B cell (primary cell): Measurements from ENCODE around the gene SLC16A2. TPM values are rescaled to one million over a fixed set of nuclear protein-coding genes. Genes with fewer than 3 reads are reported as not detected.

Experiments
- ATAC-seq: fragments of 200-7000 bp; cut with Tn5 transposase; one replicate; pipeline ENCODE4 v1.10.0; 2021; ENCODE audit warnings: low read depth, mild to moderate bottlenecking, moderate number of reproducible peaks, moderate library complexity
- CTCF ChIA-PET: fragments of 350-600 bp; sonication (Branson Sonifier 250); formaldehyde crosslinking; loops from one replicate; lab custom pipeline; 2021; ENCODE audit warnings: antibody characterized with exemption, inconsistent platforms; lab: Charles Lee
- POLR2A ChIA-PET: fragments of 350-600 bp; sonication (Branson Sonifier 250); formaldehyde crosslinking; loops from one replicate; lab custom pipeline; 2021; ENCODE audit warnings: antibody characterized with exemption; lab: Charles Lee
- DNase-seq: peaks from one replicate; pipeline ENCODE4 v3.0.0; 2013
- H2AFZ ChIP-seq: 2 replicates; pipeline ENCODE4 v1.6.1; 2012; ENCODE audit warnings: mild to moderate bottlenecking, low read depth, low read length; ENCODE audit not compliant: insufficient read depth, poor library complexity, severe bottlenecking
- H3K27ac ChIP-seq, 2 donors: 1 replicate in 1 of 2; 2 replicates in 1 of 2; pipeline ENCODE4 v1.5.1; 2012 to 2013; ENCODE audit warnings: low read length in 2 of 2, mild to moderate bottlenecking in 2 of 2, moderate library complexity in 1 of 2
- H3K27me3 ChIP-seq, 4 experiments: fragments of 200-600 bp in 1 of 4; sonication (generic) in 1 of 4; replicated peaks in 1 of 4; 1 replicate in 2 of 4; 2 replicates in 2 of 4; pipeline versions ENCODE4 v1.6.1 to v1.7.0; 2013 to 2016; ENCODE audit warnings: low read length in 3 of 4, mild to moderate bottlenecking in 2 of 4, mixed read lengths in 1 of 4, moderate library complexity in 1 of 4; ENCODE audit not compliant: insufficient read depth in 4 of 4, control insufficient read depth in 3 of 4; ENCODE audit errors: control extremely low read depth in 1 of 4
- H3K36me3 ChIP-seq, 2 experiments: replicated peaks in 1 of 2; 1 replicate in 1 of 2; 2 replicates in 1 of 2; pipeline versions ENCODE4 v1.6.1 to v1.7.1; 2013; ENCODE audit warnings: low read length in 1 of 2; ENCODE audit not compliant: insufficient read depth in 2 of 2, control insufficient read depth in 1 of 2; ENCODE audit errors: control extremely low read depth in 1 of 2, extremely low read depth in 1 of 2
- H3K4me1 ChIP-seq, 2 donors: fragments of 200-600 bp in 1 of 2; sonication (generic) in 1 of 2; 1 replicate in 1 of 2; 2 replicates in 1 of 2; pipeline versions ENCODE4 v1.5.1 to v1.6.1; 2013 to 2017; ENCODE audit warnings: low read length in 2 of 2; ENCODE audit not compliant: control insufficient read depth in 2 of 2, insufficient read depth in 2 of 2
- H3K4me2 ChIP-seq: replicated peaks from 2 replicates; pipeline ENCODE3; 2012; ENCODE audit warnings: mild to moderate bottlenecking, low read depth, low read length; ENCODE audit not compliant: poor library complexity, severe bottlenecking
- H3K4me3 ChIP-seq, 5 experiments: fragments of 200-600 bp in 1 of 5; sonication (generic) in 1 of 5; 1 replicate in 3 of 5; 2 replicates in 2 of 5; pipeline versions ENCODE4 v1.5.1 to v1.7.0; 2011 to 2016; ENCODE audit warnings: low read length in 4 of 5, mild to moderate bottlenecking in 4 of 5, low read depth in 2 of 5, control low read depth in 1 of 5, moderate library complexity in 1 of 5; ENCODE audit not compliant: insufficient read depth in 1 of 5; ENCODE audit errors: control extremely low read depth in 1 of 5, extremely low read depth in 1 of 5
- H3K79me2 ChIP-seq: fragments of 200-600 bp; sonication (generic); one replicate; pipeline ENCODE4 v1.6.0; 2016; ENCODE audit warnings: low read length; ENCODE audit not compliant: control insufficient read depth, insufficient read depth
- H3K9ac ChIP-seq: fragments of 200-600 bp; sonication (generic); 2 replicates; pipeline ENCODE4 v1.6.1; 2017; ENCODE audit warnings: mild to moderate bottlenecking, low read length, moderate library complexity
- H3K9me3 ChIP-seq, 3 donors: one replicate each; pipeline versions ENCODE4 v1.6.1 to v1.7.1; 2013; ENCODE audit warnings: low read length in 2 of 3; ENCODE audit not compliant: control insufficient read depth in 2 of 3, insufficient read depth in 1 of 3; ENCODE audit errors: control extremely low read depth in 1 of 3
- H4K20me1 ChIP-seq: 2 replicates; pipeline ENCODE4 v1.6.0; 2012; ENCODE audit warnings: mild to moderate bottlenecking, low read length; ENCODE audit not compliant: insufficient read depth, control insufficient read depth, poor library complexity, severe bottlenecking
- H3K27ac Mint-ChIP-seq: one replicate; pipeline ENCODE4 v1.8.0; 2021; ENCODE audit warnings: mixed read lengths
- H3K27me3 Mint-ChIP-seq: one replicate; pipeline ENCODE4 v1.8.0; 2021; ENCODE audit warnings: mixed read lengths
- H3K4me1 Mint-ChIP-seq: one replicate; pipeline ENCODE4 v1.8.0; 2021; ENCODE audit warnings: mixed read lengths
- H3K4me3 Mint-ChIP-seq: one replicate; pipeline ENCODE4 v1.8.0; 2021; ENCODE audit warnings: mixed read lengths
- H3K9me3 Mint-ChIP-seq: one replicate; pipeline ENCODE4 v1.8.0; 2022; ENCODE audit warnings: mixed read lengths; ENCODE audit not compliant: insufficient read depth
- EZH2 ChIP-seq: IDR thresholded peaks from 2 replicates; pipeline ENCODE4 v1.6.1; 2012; ENCODE audit warnings: borderline replicate concordance, low read depth, mild to moderate bottlenecking, moderate library complexity, low read length; ENCODE audit not compliant: insufficient read depth, poor library complexity, severe bottlenecking
- WGBS: methylation state at CpG from one replicate; pipeline ENCODE4 v1.1.5; 2013; ENCODE audit warnings: missing lambda C conversion rate; ENCODE audit not compliant: insufficient coverage; 5-methylcytosine and 5-hydroxymethylcytosine counted together
- intact Hi-C: fragments of 100-400 bp; cut with micrococcal nuclease; formaldehyde crosslinking; loops from one replicate; pipeline ENCODE4 v1.10.0; 2022
- polyA plus RNA-seq: library from polyadenylated mRNA; depleted of rRNA; stranded (reverse); fragments of >200 nt; gene quantifications from 2 replicates; pipeline ENCODE4 v1.2.3, GENCODE V29; 2012
- total RNA-seq, 2 donors: library from RNA; stranded (reverse); fragments of 120-200 nt in 1 of 2; gene quantifications; 1 replicate in 1 of 2; 2 replicates in 1 of 2; pipeline versions ENCODE4 v1.2.3 to v1.2.4, GENCODE V29; 2013 to 2022
- TF ChIP-seq, protein P1 (sequence below): fragments of 200-600 bp; IDR thresholded peaks from one replicate; pipeline ENCODE4 v1.8.0; 2022; ENCODE audit warnings: antibody characterized with exemption, mild to moderate bottlenecking

SLC16A2 gene
- total and polyA plus RNA-seq, 2 donors (not counting 1 experiment from before 2014, with no cell fraction given), result not detected

DNA sequence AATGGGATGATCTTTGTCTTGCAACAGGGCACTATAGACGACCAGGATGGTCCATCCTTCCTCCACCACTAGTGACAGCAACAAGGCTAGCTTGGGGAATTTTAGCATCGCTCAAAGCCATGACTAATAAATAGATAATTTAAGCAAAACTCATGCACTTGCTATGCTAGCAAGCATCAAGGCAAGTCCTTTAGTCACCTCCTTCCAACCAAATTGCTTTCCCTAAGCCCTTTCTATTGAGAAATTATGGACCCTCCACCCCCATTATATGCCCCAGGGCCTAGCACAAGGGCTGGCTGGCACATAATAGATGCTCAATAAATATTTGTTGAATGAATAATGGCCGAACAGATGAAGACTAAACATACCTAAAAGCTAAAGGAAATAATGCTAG is 28.6 kb downstream of the SLC16A2 start:
- no peak for DNase-seq
- Histone ChIP-seq H3K4me1 (no peaks in the 10 kb centered on the region), H3K36me3 (no peaks in the 10 kb centered on the region), H3K27me3 (no peaks in the 10 kb centered on the region), H4K20me1 (no peaks in the 10 kb centered on the region), H3K79me2 (no peaks in the 10 kb centered on the region), H2AFZ (no peak overlapping the region), H3K4me2 (no peak overlapping the region), H3K9ac (no peak overlapping the region), H3K4me3 (no peak overlapping the region), H3K9me3 (no peaks in the 10 kb centered on the region), H3K27ac (no peak overlapping the region)
- intact Hi-C loops, result no loop called here
- ChIA-PET POLR2A (no interaction called here), CTCF (no interaction called here)
- TF ChIP-seq, protein P1, sequence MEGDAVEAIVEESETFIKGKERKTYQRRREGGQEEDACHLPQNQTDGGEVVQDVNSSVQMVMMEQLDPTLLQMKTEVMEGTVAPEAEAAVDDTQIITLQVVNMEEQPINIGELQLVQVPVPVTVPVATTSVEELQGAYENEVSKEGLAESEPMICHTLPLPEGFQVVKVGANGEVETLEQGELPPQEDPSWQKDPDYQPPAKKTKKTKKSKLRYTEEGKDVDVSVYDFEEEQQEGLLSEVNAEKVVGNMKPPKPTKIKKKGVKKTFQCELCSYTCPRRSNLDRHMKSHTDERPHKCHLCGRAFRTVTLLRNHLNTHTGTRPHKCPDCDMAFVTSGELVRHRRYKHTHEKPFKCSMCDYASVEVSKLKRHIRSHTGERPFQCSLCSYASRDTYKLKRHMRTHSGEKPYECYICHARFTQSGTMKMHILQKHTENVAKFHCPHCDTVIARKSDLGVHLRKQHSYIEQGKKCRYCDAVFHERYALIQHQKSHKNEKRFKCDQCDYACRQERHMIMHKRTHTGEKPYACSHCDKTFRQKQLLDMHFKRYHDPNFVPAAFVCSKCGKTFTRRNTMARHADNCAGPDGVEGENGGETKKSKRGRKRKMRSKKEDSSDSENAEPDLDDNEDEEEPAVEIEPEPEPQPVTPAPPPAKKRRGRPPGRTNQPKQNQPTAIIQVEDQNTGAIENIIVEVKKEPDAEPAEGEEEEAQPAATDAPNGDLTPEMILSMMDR, result no peak
- TF ChIP-seq EZH2, result no peak
- peaks cover 1% of the 10 kb centered on the region for H3K4me1 Mint-ChIP-seq
- ATAC-seq, result no peak
- H3K27me3 Mint-ChIP-seq, result peaks cover 3% of the 10 kb centered on the region
- H3K4me3 Mint-ChIP-seq, result no peak overlapping the region
- H3K27ac Mint-ChIP-seq, result no peak overlapping the region
- no CpG with 5 or more reads among the region's 3 CpGs for WGBS
- H3K9me3 Mint-ChIP-seq, result no peaks in the 10 kb centered on the region

DNA sequence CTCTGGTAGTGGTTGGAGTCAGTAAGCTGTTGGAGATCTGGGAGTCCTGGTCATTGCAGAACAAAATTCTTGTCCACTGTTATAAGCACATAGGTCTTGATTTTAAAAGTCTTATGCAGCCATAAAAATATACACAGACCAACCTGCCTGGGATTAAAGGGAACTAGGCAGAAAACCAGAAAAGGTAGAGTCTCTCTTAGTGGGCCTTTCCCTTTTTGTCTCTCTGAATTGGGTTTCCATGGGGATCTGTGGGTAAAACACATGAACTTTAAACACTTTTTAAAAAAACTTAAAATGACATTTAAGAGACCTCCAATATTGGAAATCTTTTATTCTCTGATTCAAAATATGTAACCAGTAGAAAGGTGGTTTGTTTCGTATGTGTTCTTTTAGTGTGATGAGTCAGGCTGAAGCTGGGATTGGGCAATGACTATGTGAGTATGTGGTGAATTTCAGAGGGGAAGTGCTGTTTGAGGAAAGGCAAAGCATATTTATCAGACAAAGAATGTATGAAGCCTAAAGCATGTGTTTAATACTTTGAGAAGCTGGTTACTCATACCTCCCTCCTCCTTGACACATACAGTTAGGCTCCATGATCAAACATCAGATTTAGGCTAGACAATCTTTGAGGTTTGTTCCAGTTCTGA is 29.6 kb downstream of the SLC16A2 start:
- H3K27me3 ChIP-seq, result no peaks in the 10 kb centered on the region
- intact Hi-C loops, result no loop called here
- no peaks in the 10 kb centered on the region for H3K36me3 ChIP-seq
- no peaks in the 10 kb centered on the region for H3K9me3 Mint-ChIP-seq
- WGBS, result 80% methylated on average over 1 of the region's 1 CpG
- no peak overlapping the region for H3K27ac Mint-ChIP-seq
- CTCF ChIA-PET, result no interaction called here
- no peak overlapping the region for H3K4me3 ChIP-seq
- H3K4me2 ChIP-seq, result no peak overlapping the region
- POLR2A ChIA-PET, result no interaction called here
- no peak overlapping the region for H2AFZ ChIP-seq
- no peak overlapping the region for H3K9ac ChIP-seq
- H3K9me3 ChIP-seq, result no peaks in the 10 kb centered on the region
- no peaks in the 10 kb centered on the region for H3K79me2 ChIP-seq
- ATAC-seq (no peak), DNase-seq (no peak)
- TF ChIP-seq, protein P1, result no peak
- no peak for TF ChIP-seq EZH2
- no peak overlapping the region for H3K4me3 Mint-ChIP-seq
- no peaks in the 10 kb centered on the region for H3K4me1 Mint-ChIP-seq
- H3K4me1 ChIP-seq, result no peaks in the 10 kb centered on the region
- H3K27me3 Mint-ChIP-seq, result peaks cover 3% of the 10 kb centered on the region
- no peak overlapping the region for H3K27ac ChIP-seq
- no peaks in the 10 kb centered on the region for H4K20me1 ChIP-seq
